Lower lobe of right lung (tissue), 2 donors: ENCODE measurements around the gene UTF1. TPM values are rescaled to one million over a fixed set of nuclear protein-coding genes. Genes with fewer than 3 reads are reported as not detected.
A peak's percentile ranks its signal among the peaks of the same experiment; 100 is the strongest.

Experiments used
- ATAC-seq, 2 donors: fragments of 200-7000 bp; cut with Tn5 transposase; one replicate each; pipeline ENCODE4 v1.9.1; 2020 to 2022; ENCODE audit warnings: mild to moderate bottlenecking in 2 of 2, moderate library complexity in 2 of 2
- DNase-seq: peaks from one replicate; pipeline ENCODE4 v3.0.0-alpha.2; 2020
- H3K27ac ChIP-seq: fragments of 200-600 bp; one replicate; pipeline ENCODE4 v1.8.0; 2022
- H3K27me3 ChIP-seq: fragments of 200-600 bp; one replicate; pipeline ENCODE4 v1.8.0; 2022; ENCODE audit warnings: low read depth
- H3K36me3 ChIP-seq: fragments of 200-600 bp; one replicate; pipeline ENCODE4 v1.8.0; 2022; ENCODE audit warnings: mild to moderate bottlenecking
- H3K4me1 ChIP-seq: fragments of 200-600 bp; one replicate; pipeline ENCODE4 v1.8.0; 2022
- H3K4me3 ChIP-seq: fragments of 200-600 bp; one replicate; pipeline ENCODE4 v1.8.0; 2022; ENCODE audit warnings: mild to moderate bottlenecking
- H3K9me3 ChIP-seq: fragments of 200-600 bp; one replicate; pipeline ENCODE4 v1.8.0; 2022
- CTCF ChIP-seq: fragments of 200-600 bp; IDR thresholded peaks from one replicate; pipeline ENCODE4 v1.8.0; 2022; ENCODE audit warnings: antibody characterized with exemption, mild to moderate bottlenecking
- intact Hi-C: fragments of 100-400 bp; cut with DNase I; formaldehyde crosslinking; loops from one replicate; pipeline ENCODE4 v1.11.0; 2022
- total RNA-seq: library from RNA; stranded (reverse); fragmentation: NEBNext Ultra II Directional; extraction: Animal tissue kit (Norgen Biotek cat#: 25700); gene quantifications from one replicate; pipeline ENCODE4 v1.2.1, GENCODE V29; 2021
- donor health status: DM: no; HTN: yes; CAD: no; lungs with severe emphysema.

The UTF1 gene
- total RNA-seq, 1 donor from 2014 or later, result not detected

- H3K27me3 ChIP-seq, result no peaks in the 10 kb centered on the region
- ATAC-seq, result no peak
- no peaks in the 10 kb centered on the region for H3K9me3 ChIP-seq
- no peak overlapping the region for H3K4me3 ChIP-seq
- intact Hi-C loops, result no loop called here
- DNase-seq, result no peak
- no peaks in the 10 kb centered on the region for H3K36me3 ChIP-seq
- no peaks in the 10 kb centered on the region for H3K4me1 ChIP-seq
- no peak for TF ChIP-seq CTCF
- H3K27ac ChIP-seq, result no peak overlapping the region
Observed at GRCh38 chr10:133211959-133212852, 17.8 kb upstream of the UTF1 start.

DNA sequence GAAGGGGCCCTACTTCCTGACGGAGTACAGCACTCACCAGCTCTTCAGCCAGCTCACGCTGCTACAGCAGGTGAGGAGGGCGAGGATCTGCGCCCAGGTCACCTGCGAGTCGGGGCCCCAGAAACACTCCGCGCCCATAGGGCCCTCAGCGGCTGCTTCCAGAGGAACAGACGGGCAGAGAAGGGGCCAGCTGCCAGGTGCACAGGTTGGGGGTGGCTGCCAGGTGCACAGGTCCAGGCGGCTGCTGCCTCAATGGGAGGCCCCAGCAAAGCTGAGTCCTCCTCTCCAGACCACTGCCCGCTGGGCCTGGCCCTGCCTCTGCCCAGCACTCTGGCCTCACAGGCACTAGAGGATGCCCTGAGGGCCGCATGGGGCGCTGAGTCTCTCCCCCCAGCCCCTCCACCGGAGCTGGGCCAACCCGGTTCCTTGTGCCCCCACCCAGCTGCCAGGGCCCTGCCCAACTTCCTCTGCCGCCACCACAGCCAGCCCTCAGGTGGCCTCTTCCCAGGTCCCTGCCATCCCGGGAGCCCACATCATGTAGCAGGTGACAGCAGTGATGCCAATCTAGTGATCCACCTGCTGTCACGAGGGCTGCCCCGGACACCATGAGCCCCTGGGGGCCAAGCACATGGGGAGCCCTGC lies 17.0 kb upstream of the UTF1 start:
- Histone ChIP-seq H3K4me1 (no peaks in the 10 kb centered on the region), H3K4me3 (no peak overlapping the region), H3K9me3 (no peaks in the 10 kb centered on the region), H3K27ac (no peak overlapping the region), H3K36me3 (no peaks in the 10 kb centered on the region), H3K27me3 (no peaks in the 10 kb centered on the region)
- DNase-seq, result no peak
- peak; percentile 22 to 34 for ATAC-seq
- intact Hi-C loops, result no loop called here
- TF ChIP-seq CTCF, result no peak

DNA sequence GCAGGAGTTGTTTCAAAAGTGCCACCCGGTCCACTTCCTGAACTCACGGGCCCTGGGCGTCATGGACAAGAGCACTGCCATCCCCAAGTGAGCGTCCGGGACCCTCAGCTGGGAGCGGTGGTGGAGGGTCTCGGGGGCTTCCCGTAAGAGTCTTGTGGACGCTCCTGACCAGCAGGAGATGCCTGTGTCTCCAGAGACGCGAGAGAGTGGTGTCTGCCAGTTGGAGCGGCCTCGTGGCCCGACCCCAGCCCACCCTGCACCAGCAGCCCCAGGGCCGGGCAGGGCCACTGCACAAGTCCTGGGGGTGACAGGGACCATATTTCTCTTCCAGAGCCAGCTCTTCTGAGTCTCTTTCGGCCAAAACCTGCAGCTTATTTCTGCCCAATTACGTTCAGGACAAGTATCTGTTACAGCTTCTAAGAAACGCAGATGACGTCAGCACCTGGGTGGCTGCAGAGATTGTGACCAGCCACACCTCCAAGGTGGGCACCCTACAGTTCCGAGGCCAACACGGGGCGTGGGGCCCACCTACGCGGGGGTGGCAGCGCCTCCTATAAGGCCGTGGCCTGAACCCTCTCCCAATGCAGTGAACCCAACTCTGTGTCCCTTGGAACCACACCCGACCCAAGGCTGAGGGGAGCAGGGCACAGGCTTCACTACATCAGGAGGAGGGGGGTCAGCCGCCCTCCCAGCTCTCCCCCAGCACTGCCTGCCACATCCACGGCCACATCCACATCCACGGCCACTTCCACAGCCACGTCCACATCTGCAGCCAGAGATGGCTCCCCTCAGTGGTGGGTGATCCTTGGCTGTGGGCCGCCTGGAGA lies 16.2 kb upstream of the UTF1 start:
- DNase-seq (no peak), ATAC-seq (no peak)
- H3K27me3 ChIP-seq, result no peaks in the 10 kb centered on the region
- TF ChIP-seq CTCF, result no peak
- no peaks in the 10 kb centered on the region for H3K36me3 ChIP-seq
- no peaks in the 10 kb centered on the region for H3K9me3 ChIP-seq
- H3K4me1 ChIP-seq, result no peaks in the 10 kb centered on the region
- H3K4me3 ChIP-seq, result no peak overlapping the region
- no peak overlapping the region for H3K27ac ChIP-seq
- intact Hi-C loops, result no loop called here

- no peaks in the 10 kb centered on the region for H3K4me1 ChIP-seq
- intact Hi-C loops, result no loop called here
- H3K27me3 ChIP-seq, result peaks cover 3% of the 10 kb centered on the region
- DNase-seq (no peak), ATAC-seq (no peak)
- no peak for TF ChIP-seq CTCF
- H3K27ac ChIP-seq, result no peak overlapping the region
- H3K9me3 ChIP-seq, result no peaks in the 10 kb centered on the region
- no peaks in the 10 kb centered on the region for H3K36me3 ChIP-seq
- H3K4me3 ChIP-seq, result no peak overlapping the region
Observed at GRCh38 chr10:133214468-133215410, 15.3 kb upstream of the UTF1 start.
